ENCODE results near the gene CDX4. TPM values are rescaled to one million over a fixed set of nuclear protein-coding genes. Genes with fewer than 3 reads are reported as not detected.

The CDX4 gene
- total RNA-seq, 1 donor = not detected

DNA sequence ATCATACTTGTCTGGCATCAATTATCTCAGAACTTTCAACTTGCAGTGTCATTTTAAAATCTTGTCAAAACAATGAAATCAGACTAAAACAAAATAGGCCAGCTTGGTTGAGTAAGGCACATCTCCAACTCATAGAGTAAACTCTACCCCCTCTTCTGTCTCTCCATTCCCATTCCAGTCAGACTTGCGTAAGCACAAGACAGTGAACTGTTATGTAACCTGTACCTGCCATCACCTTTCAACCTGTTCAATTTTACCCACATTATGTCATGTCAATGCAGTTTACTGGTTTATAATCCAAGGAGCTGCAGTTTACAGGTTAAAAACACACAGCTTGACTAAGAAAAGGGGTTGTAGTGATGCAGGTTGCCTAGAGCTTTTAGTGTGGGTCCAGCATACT is 8.3 kb downstream of the CDX4 start:
- no peaks in the 10 kb centered on the region for H3K79me2 ChIP-seq (ENCODE audit: insufficient read depth, low read length)
- no peak overlapping the region for H3K27ac ChIP-seq (ENCODE audit: low read depth, low read length)
- H4K20me1 ChIP-seq (ENCODE audit: insufficient read depth, low read length) = no peaks in the 10 kb centered on the region
- H3K4me2 ChIP-seq (ENCODE audit: insufficient read depth, low read length) = no peak overlapping the region
- H3K36me3 ChIP-seq (ENCODE audit: insufficient read depth, low read length) = no peaks in the 10 kb centered on the region
- H3K9me3 ChIP-seq (ENCODE audit: low read depth, low read length) = no peaks in the 10 kb centered on the region
- no peak overlapping the region for H3K4me3 ChIP-seq (ENCODE audit: insufficient read depth, low read length)
- no peak for DNase-seq (ENCODE audit: insufficient read length, low spot score, missing footprints)
- H3K4me1 ChIP-seq (ENCODE audit: insufficient read depth, low read length) = no peaks in the 10 kb centered on the region
- TF ChIP-seq, protein P1, sequence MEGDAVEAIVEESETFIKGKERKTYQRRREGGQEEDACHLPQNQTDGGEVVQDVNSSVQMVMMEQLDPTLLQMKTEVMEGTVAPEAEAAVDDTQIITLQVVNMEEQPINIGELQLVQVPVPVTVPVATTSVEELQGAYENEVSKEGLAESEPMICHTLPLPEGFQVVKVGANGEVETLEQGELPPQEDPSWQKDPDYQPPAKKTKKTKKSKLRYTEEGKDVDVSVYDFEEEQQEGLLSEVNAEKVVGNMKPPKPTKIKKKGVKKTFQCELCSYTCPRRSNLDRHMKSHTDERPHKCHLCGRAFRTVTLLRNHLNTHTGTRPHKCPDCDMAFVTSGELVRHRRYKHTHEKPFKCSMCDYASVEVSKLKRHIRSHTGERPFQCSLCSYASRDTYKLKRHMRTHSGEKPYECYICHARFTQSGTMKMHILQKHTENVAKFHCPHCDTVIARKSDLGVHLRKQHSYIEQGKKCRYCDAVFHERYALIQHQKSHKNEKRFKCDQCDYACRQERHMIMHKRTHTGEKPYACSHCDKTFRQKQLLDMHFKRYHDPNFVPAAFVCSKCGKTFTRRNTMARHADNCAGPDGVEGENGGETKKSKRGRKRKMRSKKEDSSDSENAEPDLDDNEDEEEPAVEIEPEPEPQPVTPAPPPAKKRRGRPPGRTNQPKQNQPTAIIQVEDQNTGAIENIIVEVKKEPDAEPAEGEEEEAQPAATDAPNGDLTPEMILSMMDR (IDR thresholded peaks at IDR 0.05; ENCODE audit: extremely low read depth, low read depth, low read length) = no peak
- peaks cover 9% of the 10 kb centered on the region for H3K27me3 ChIP-seq (ENCODE audit: insufficient read depth, low read length)
- H2AFZ ChIP-seq (ENCODE audit: low read length) = no peak overlapping the region

DNA sequence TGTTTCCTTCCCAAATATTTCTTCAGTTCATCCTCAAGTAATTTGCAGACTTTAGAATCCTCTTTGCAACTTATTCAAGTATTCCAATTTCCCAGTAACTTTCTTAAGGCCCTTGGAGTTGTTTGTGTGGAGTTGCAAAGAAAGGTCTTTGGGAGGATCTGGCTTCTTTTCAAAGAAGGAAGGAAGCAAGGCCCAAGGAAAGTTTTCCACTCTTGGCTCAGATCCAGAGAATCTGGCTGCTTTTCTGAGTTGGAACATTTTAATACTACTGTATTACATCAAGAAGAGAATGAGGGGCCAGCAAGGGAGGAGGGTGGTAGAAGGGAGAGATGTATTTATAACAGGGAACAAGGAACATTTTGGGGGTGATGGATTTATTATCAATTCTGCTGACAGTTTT is 10.5 kb downstream of the CDX4 start:
- H3K27me3 ChIP-seq (ENCODE audit: insufficient read depth, low read length) = peaks cover 7% of the 10 kb centered on the region
- no peak overlapping the region for H3K27ac ChIP-seq (ENCODE audit: low read depth, low read length)
- no peaks in the 10 kb centered on the region for H3K4me1 ChIP-seq (ENCODE audit: insufficient read depth, low read length)
- H3K9me3 ChIP-seq (ENCODE audit: low read depth, low read length) = no peaks in the 10 kb centered on the region
- H3K79me2 ChIP-seq (ENCODE audit: insufficient read depth, low read length) = no peaks in the 10 kb centered on the region
- TF ChIP-seq, protein P1 (IDR thresholded peaks at IDR 0.05; ENCODE audit: extremely low read depth, low read depth, low read length) = no peak
- no peaks in the 10 kb centered on the region for H3K36me3 ChIP-seq (ENCODE audit: insufficient read depth, low read length)
- no peak overlapping the region for H3K4me3 ChIP-seq (ENCODE audit: insufficient read depth, low read length)
- H3K4me2 ChIP-seq (ENCODE audit: insufficient read depth, low read length) = no peak overlapping the region
- H2AFZ ChIP-seq (ENCODE audit: low read length) = no peak overlapping the region
- no peaks in the 10 kb centered on the region for H4K20me1 ChIP-seq (ENCODE audit: insufficient read depth, low read length)
- DNase-seq (ENCODE audit: insufficient read length, low spot score, missing footprints) = no peak

DNA sequence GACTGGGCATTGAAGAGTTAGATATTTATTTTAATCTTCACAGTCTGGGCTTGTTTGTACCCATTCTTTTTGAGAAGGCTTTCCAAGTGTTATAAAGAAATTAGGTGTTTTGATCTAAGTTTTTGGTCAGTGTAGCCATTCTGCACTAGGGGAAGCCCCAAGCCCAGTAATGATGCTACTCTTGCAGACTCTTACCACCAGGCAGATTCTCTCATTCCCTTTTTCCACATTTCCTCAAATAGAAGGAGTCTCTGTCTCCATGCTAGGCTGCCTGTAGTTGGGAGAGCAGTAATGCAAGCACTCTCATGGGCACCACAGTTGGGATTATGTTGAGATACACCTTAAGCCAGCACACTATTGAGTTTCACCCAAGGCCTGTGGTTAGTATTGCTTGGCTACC is 21.5 kb downstream of the CDX4 start:
- H3K4me1 ChIP-seq (ENCODE audit: insufficient read depth, low read length) = no peaks in the 10 kb centered on the region
- no peaks in the 10 kb centered on the region for H3K79me2 ChIP-seq (ENCODE audit: insufficient read depth, low read length)
- TF ChIP-seq, protein P1 (IDR thresholded peaks at IDR 0.05; ENCODE audit: extremely low read depth, low read depth, low read length) = no peak
- H3K4me2 ChIP-seq (ENCODE audit: insufficient read depth, low read length) = no peak overlapping the region
- H3K4me3 ChIP-seq (ENCODE audit: insufficient read depth, low read length) = no peak overlapping the region
- H3K27me3 ChIP-seq (ENCODE audit: insufficient read depth, low read length) = peaks cover 8% of the 10 kb centered on the region
- H3K36me3 ChIP-seq (ENCODE audit: insufficient read depth, low read length) = no peaks in the 10 kb centered on the region
- H2AFZ ChIP-seq (ENCODE audit: low read length) = no peak overlapping the region
- no peak for DNase-seq (ENCODE audit: insufficient read length, low spot score, missing footprints)
- H4K20me1 ChIP-seq (ENCODE audit: insufficient read depth, low read length) = no peaks in the 10 kb centered on the region
- H3K9me3 ChIP-seq (ENCODE audit: low read depth, low read length) = no peaks in the 10 kb centered on the region
- no peak overlapping the region for H3K27ac ChIP-seq (ENCODE audit: low read depth, low read length)

- Histone ChIP-seq H3K27ac (ENCODE audit: low read depth, low read length) (no peak overlapping the region), H2AFZ (ENCODE audit: low read length) (no peak overlapping the region), H3K79me2 (ENCODE audit: insufficient read depth, low read length) (no peaks in the 10 kb centered on the region), H3K36me3 (ENCODE audit: insufficient read depth, low read length) (no peaks in the 10 kb centered on the region), H3K4me2 (ENCODE audit: insufficient read depth, low read length) (no peak overlapping the region), H3K4me1 (ENCODE audit: insufficient read depth, low read length) (no peaks in the 10 kb centered on the region), H3K27me3 (ENCODE audit: insufficient read depth, low read length) (no peaks in the 10 kb centered on the region), H3K4me3 (ENCODE audit: insufficient read depth, low read length) (no peak overlapping the region), H4K20me1 (ENCODE audit: insufficient read depth, low read length) (no peaks in the 10 kb centered on the region), H3K9me3 (ENCODE audit: low read depth, low read length) (no peaks in the 10 kb centered on the region)
- TF ChIP-seq, protein P1 (IDR thresholded peaks at IDR 0.05; ENCODE audit: extremely low read depth, low read depth, low read length) = no peak
- DNase-seq (ENCODE audit: insufficient read length, low spot score, missing footprints) = no peak
These were observed 32.1 kb downstream of the CDX4 start for GRCh38 chrX:73478961-73479360.
